ENCODE results near the gene CYP2U1. TPM values are rescaled to one million over a fixed set of nuclear protein-coding genes. Genes with fewer than 3 reads are reported as not detected.

Gene CYP2U1
- total and polyA plus RNA-seq, 9 of the 15 experiments (the other 6 are each of a cell fraction or from before 2014, with no cell fraction given): 0.03 to 0.15 (median 0.07) TPM

- TF ChIP-seq NKRF (IDR thresholded peaks at IDR 0.05; ENCODE audit: borderline replicate concordance): no peak
- no peak for TF ChIP-seq THAP12 (CRISPR knock-in tag; IDR thresholded peaks at IDR 0.05)
- peak; percentile 76 for TF ChIP-seq NCOR1 (IDR thresholded peaks at IDR 0.05)
- TF ChIP-seq ZNF212 (CRISPR knock-in tag; IDR thresholded peaks at IDR 0.05): no peak
- no peak for TF ChIP-seq SFPQ (IDR thresholded peaks at IDR 0.05; ENCODE audit: low read depth, low read length)
- TF ChIP-seq KLF16 (IDR thresholded peaks at IDR 0.05): peak; percentile 54; the same call in 1 of the 2 replicates
- TF ChIP-seq YBX1 (IDR thresholded peaks at IDR 0.05): no peak
- TF ChIP-seq SNAPC5 (CRISPR knock-in tag; IDR thresholded peaks at IDR 0.05): no peak
- TF ChIP-seq MGA (IDR thresholded peaks at IDR 0.05): no peak
- TF ChIP-seq SOX6 (IDR thresholded peaks at IDR 0.05): 0 out of 2 replicates have a peak, but pooled peaks have one; percentile 35
Measured at GRCh38 chr4:107994894-107995293, 63.5 kb downstream of the CYP2U1 start (continued).
